Natural killer cell (primary cell): ENCODE results near the gene CACNB3. TPM values are rescaled to one million over a fixed set of nuclear protein-coding genes. Genes with fewer than 3 reads are reported as not detected.

Experiments used
- ATAC-seq, 3 donors: fragments of 150-1000 bp in 2 of 3; fragments of 200-7000 bp in 1 of 3; cut with Tn5 transposase; 1 replicate in 1 of 3; 2 replicates in 2 of 3; pipeline ENCODE4 v1.10.0; 2021; ENCODE audit warnings: mild to moderate bottlenecking in 2 of 3, moderate library complexity in 2 of 3
- DNase-seq, 2 donors: peaks; one replicate each; pipeline versions ENCODE4 v3.0.0 to v3.0.0-alpha.2; 2013 to 2021; ENCODE audit warnings: mixed read lengths in 1 of 2
- H3K27ac ChIP-seq: one replicate; pipeline ENCODE4 v1.5.1; 2013; ENCODE audit warnings: mild to moderate bottlenecking, low read length
- H3K27me3 ChIP-seq: one replicate; pipeline ENCODE4 v1.6.1; 2013; ENCODE audit warnings: low read length; ENCODE audit not compliant: control insufficient read depth, insufficient read depth
- H3K36me3 ChIP-seq: one replicate; pipeline ENCODE4 v1.6.1; 2013; ENCODE audit warnings: low read length; ENCODE audit not compliant: control insufficient read depth, insufficient read depth
- H3K4me1 ChIP-seq: one replicate; pipeline ENCODE4 v1.6.1; 2013; ENCODE audit warnings: low read length; ENCODE audit not compliant: control insufficient read depth, insufficient read depth
- H3K4me3 ChIP-seq: one replicate; pipeline ENCODE4 v1.5.1; 2013; ENCODE audit warnings: low read length
- H3K9me3 ChIP-seq: one replicate; pipeline ENCODE4 v1.6.1; 2013; ENCODE audit warnings: low read length; ENCODE audit not compliant: control insufficient read depth, insufficient read depth
- H3K27ac Mint-ChIP-seq, 2 donors: one replicate each; pipeline ENCODE4 v1.8.0; 2022; ENCODE audit warnings: mild to moderate bottlenecking in 2 of 2, mixed read lengths in 2 of 2, moderate library complexity in 1 of 2
- H3K27me3 Mint-ChIP-seq, 2 donors: one replicate each; pipeline ENCODE4 v1.8.0; 2022; ENCODE audit warnings: low read depth in 2 of 2, mixed read lengths in 2 of 2
- H3K36me3 Mint-ChIP-seq: one replicate; pipeline ENCODE4 v1.8.0; 2022; ENCODE audit warnings: mixed read lengths
- H3K4me1 Mint-ChIP-seq, 2 donors: one replicate each; pipeline ENCODE4 v1.8.0; 2022; ENCODE audit warnings: mixed read lengths in 2 of 2
- H3K4me3 Mint-ChIP-seq: one replicate; pipeline ENCODE4 v1.8.0; 2022; ENCODE audit warnings: mild to moderate bottlenecking, moderate library complexity, mixed read lengths
- H3K9me3 Mint-ChIP-seq, 2 donors: one replicate each; pipeline ENCODE4 v1.8.0; 2022; ENCODE audit warnings: mixed read lengths in 2 of 2
- CTCF ChIP-seq: fragments of 200-600 bp; IDR thresholded peaks from one replicate; pipeline ENCODE4 v1.8.0; 2022; ENCODE audit warnings: antibody characterized with exemption
- WGBS: methylation state at CpG from one replicate; pipeline ENCODE4 v1.1.7; 2013; ENCODE audit warnings: missing lambda C conversion rate; ENCODE audit not compliant: insufficient coverage; 5-methylcytosine and 5-hydroxymethylcytosine counted together
- intact Hi-C: fragments of 100-400 bp; cut with micrococcal nuclease; formaldehyde crosslinking; loops from one replicate; pipeline ENCODE4 v1.14.2; 2022
- total RNA-seq, 4 donors: library from RNA; stranded (reverse); fragments of 120-200 nt in 1 of 4; gene quantifications; one replicate each; pipeline versions ENCODE4 v1.2.3 to v1.2.4, GENCODE V29; 2013 to 2022

CACNB3 gene
- 10 to 100 TPM in 2 of 3 donors, 1 to 10 TPM in 1; 7.2 to 12.4 (median 12.2) TPM for total RNA-seq
- 2.5 TPM for total RNA-seq (2013)

DNA sequence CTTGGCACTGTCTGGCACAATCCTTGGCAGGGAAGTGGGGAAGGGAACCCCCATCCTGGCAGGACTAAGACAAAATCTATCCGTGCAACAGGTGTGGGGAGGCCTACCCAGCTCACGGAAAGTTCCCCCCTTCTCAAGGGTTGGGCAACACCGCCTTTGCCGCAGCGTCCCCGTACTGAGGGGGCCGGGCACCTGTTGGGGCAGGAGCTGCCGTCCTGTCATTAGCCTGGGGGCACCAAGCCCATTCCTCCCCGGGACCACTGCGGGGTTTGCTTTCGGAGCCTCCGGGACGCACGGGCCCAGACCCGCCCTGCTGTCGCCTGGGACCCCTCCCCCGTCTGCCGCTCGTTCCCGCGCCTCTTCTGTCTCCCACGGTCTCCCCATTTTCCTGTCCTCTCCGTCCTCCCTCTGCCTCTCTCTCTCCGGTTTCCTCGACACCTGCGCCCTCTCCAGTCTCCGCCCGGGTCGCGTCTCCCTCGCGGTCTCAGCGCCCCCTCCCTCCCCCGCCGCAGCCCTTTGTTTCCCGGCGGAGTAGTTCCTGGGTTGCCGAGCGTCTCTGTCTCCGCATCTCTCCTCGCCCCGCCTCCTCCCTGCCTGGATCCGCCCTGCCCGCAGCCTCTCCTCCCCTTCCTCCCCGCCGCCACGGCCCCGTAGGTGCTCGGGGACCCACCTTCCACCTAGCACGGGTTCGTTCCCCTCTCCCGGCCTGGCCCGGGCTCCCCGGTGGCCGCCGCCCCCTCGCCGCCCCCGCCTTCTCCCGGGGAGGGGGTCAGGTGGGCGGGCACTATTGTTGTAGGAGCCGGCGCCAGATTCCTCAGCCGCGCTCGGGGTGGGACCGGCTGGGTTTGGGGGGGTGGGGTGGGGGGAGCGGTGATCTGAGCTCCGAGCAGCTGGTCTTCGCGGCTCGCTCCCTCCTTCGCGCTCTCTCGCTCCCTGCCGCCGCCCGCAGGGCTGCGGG is at the start of gene CACNB3:
TSS of gene CACNB3 (plus strand) at position 624 of the 958 bp plus-strand sequence. CDS start 434 bp downstream, outside the sequence.
- no peaks in the 10 kb centered on the region for H3K9me3 Mint-ChIP-seq
- peaks cover 8 to 22% of the 10 kb centered on the region in 2 donors for H3K27me3 Mint-ChIP-seq
- peak within 1 kb of the TSS in 1 of 2 donors; percentile 82 for H3K27ac Mint-ChIP-seq
- no peaks in the 10 kb centered on the region for H3K36me3 ChIP-seq
- peak; percentile 59 to 85 for DNase-seq
- no peaks in the 10 kb centered on the region for H3K9me3 ChIP-seq
- H3K36me3 Mint-ChIP-seq: no peaks in the 10 kb centered on the region
- H3K4me1 ChIP-seq: peaks cover 35% of the 10 kb centered on the region
- peak; percentile 58 to 66 (median 61) for ATAC-seq
- H3K27me3 ChIP-seq: peaks cover 11% of the 10 kb centered on the region
- no peak for TF ChIP-seq CTCF
- no peak within 1 kb of the TSS for H3K27ac ChIP-seq
- intact Hi-C loops: no loop called here
- H3K4me1 Mint-ChIP-seq: peaks cover 12 to 52% of the 10 kb centered on the region in 2 donors
- WGBS: under 1% methylated on average over 79 of the region's 79 CpGs
- H3K4me3 Mint-ChIP-seq: peak within 1 kb of the TSS; percentile 88
- H3K4me3 ChIP-seq: peak within 1 kb of the TSS; percentile 51

GRCh38 chr12:48768736-48769135 is 49.6 kb upstream of the CACNB3 start:
- H3K27me3 Mint-ChIP-seq: no peaks in the 10 kb centered on the region
- WGBS: 94% methylated on average over 9 of the region's 9 CpGs
- H3K27me3 ChIP-seq: no peaks in the 10 kb centered on the region
- no peak overlapping the region for H3K4me3 Mint-ChIP-seq
- no peak overlapping the region for H3K27ac Mint-ChIP-seq
- H3K27ac ChIP-seq: no peak overlapping the region
- no peaks in the 10 kb centered on the region for H3K9me3 ChIP-seq
- intact Hi-C loops: no loop called here
- DNase-seq: no peak
- no peak overlapping the region for H3K4me3 ChIP-seq
- peaks cover 26% of the 10 kb centered on the region for H3K4me1 ChIP-seq
- no peak for ATAC-seq
- no peaks in the 10 kb centered on the region for H3K36me3 Mint-ChIP-seq
- peaks cover 28 to 43% of the 10 kb centered on the region in 2 donors for H3K4me1 Mint-ChIP-seq
- H3K9me3 Mint-ChIP-seq: no peaks in the 10 kb centered on the region
- H3K36me3 ChIP-seq: no peaks in the 10 kb centered on the region
- TF ChIP-seq CTCF: no peak

DNA sequence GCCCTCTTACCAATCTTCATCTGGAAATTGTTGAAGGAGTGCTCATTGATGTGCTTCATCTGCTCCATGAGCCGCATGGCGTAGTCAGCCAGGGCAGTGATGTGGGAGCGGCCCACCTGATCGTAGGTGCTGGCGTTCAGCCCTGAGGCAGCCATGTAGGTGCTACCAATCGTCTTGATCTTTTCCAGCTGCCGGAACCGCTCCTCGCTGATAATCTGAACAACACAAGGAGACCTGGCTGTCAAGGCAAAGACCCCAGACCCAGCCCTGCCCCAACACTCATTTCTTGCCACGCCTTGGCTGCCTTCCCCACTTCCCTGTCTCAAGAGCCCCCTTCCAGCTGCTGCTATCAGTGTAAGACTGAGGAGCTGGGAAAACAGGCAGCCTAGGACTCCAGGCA is 47.5 kb upstream of the CACNB3 start:
- no peak overlapping the region for H3K27ac Mint-ChIP-seq
- H3K9me3 Mint-ChIP-seq: no peaks in the 10 kb centered on the region
- H3K4me1 Mint-ChIP-seq: peaks cover 17 to 27% of the 10 kb centered on the region in 2 donors
- 91% methylated on average over 10 of the region's 10 CpGs for WGBS
- peaks cover 13% of the 10 kb centered on the region for H3K4me1 ChIP-seq
- no peaks in the 10 kb centered on the region for H3K36me3 Mint-ChIP-seq
- no peak for ATAC-seq
- intact Hi-C loops: no loop called here
- H3K9me3 ChIP-seq: no peaks in the 10 kb centered on the region
- no peak overlapping the region for H3K27ac ChIP-seq
- no peak overlapping the region for H3K4me3 Mint-ChIP-seq
- H3K27me3 Mint-ChIP-seq: no peaks in the 10 kb centered on the region
- TF ChIP-seq CTCF: no peak
- no peaks in the 10 kb centered on the region for H3K27me3 ChIP-seq
- DNase-seq: no peak
- no peaks in the 10 kb centered on the region for H3K36me3 ChIP-seq
- H3K4me3 ChIP-seq: no peak overlapping the region
